Heart left ventricle (tissue), 16 donors: ENCODE measurements around the gene ARHGEF37. TPM values are rescaled to one million over a fixed set of nuclear protein-coding genes. Genes with fewer than 3 reads are reported as not detected.

Experiments used
- ATAC-seq, 4 donors: fragments of 200-7000 bp; cut with Tn5 transposase; one replicate each; pipeline ENCODE4 v1.9.1; 2020 to 2022; ENCODE audit warnings: moderate library complexity in 4 of 4, mild to moderate bottlenecking in 3 of 4, moderate number of reproducible peaks in 1 of 4
- DNase-seq, 5 donors: peaks; one replicate each; pipeline ENCODE4 v3.0.0-alpha.2; 2020
- H3K27ac ChIP-seq, 12 donors: fragments of 200-600 bp; sonication (generic) in 4 of 12; one replicate each; pipeline versions ENCODE4 v1.5.0 to v1.8.0; 2016 to 2022; ENCODE audit warnings: mild to moderate bottlenecking in 2 of 12
- H3K27me3 ChIP-seq, 9 donors: fragments of 200-600 bp; sonication (generic) in 2 of 9; one replicate each; pipeline versions ENCODE4 v1.5.1 to v1.8.0; 2016 to 2022; ENCODE audit warnings: mild to moderate bottlenecking in 3 of 9
- H3K36me3 ChIP-seq, 9 donors: fragments of 200-600 bp; sonication (generic) in 2 of 9; one replicate each; pipeline versions ENCODE4 v1.5.0 to v1.8.0; 2018 to 2022; ENCODE audit warnings: mild to moderate bottlenecking in 2 of 9
- H3K4me1 ChIP-seq, 12 donors: fragments of 200-600 bp; sonication (generic) in 4 of 12; one replicate each; pipeline versions ENCODE4 v1.5.0 to v1.8.0; 2016 to 2022; ENCODE audit warnings: mild to moderate bottlenecking in 3 of 12
- H3K4me3 ChIP-seq, 12 donors: fragments of 200-600 bp; sonication (generic) in 4 of 12; one replicate each; pipeline versions ENCODE4 v1.5.0 to v1.8.0; 2017 to 2022; ENCODE audit warnings: mild to moderate bottlenecking in 9 of 12, moderate library complexity in 4 of 12
- H3K9me3 ChIP-seq, 12 donors: fragments of 200-600 bp; sonication (generic) in 4 of 12; one replicate each; pipeline versions ENCODE4 v1.5.0 to v1.8.0; 2016 to 2022; ENCODE audit warnings: mild to moderate bottlenecking in 1 of 12
- CTCF ChIP-seq, 12 donors: fragments of 200-600 bp; sonication (generic) in 4 of 12; IDR thresholded peaks; one replicate each; pipeline versions ENCODE4 v1.5.0 to v1.8.0; 2018 to 2022; ENCODE audit warnings: antibody characterized with exemption in 12 of 12, mild to moderate bottlenecking in 5 of 12
- POLR2A ChIP-seq, 2 donors: fragments of 450-650 bp; IDR thresholded peaks; one replicate each; pipeline ENCODE4 v1.6.1; 2017; ENCODE audit warnings: antibody characterized with exemption in 2 of 2, mild to moderate bottlenecking in 2 of 2, moderate library complexity in 2 of 2
- WGBS, 4 donors: extraction: QIAGEN DNeasy Blood & Tissue Kit in 2 of 4; methylation state at CpG; one replicate each; pipeline versions ENCODE4 v1.1.5 to v1.1.7; 2013 to 2018; 5-methylcytosine and 5-hydroxymethylcytosine counted together
- intact Hi-C, 10 donors: fragments of 100-400 bp; cut with DNase I; formaldehyde crosslinking; loops; one replicate each; pipeline versions ENCODE4 v1.11.1 to v1.14.2; 2022
- polyA plus RNA-seq, 2 donors: library from polyadenylated mRNA; stranded (reverse); fragments of 200-250 nt; gene quantifications; one replicate each; pipeline ENCODE4 v1.2.3, GENCODE V29; 2013
- total RNA-seq, 9 donors: library from RNA; depleted of rRNA in 2 of 9; stranded (reverse); fragments of >200 nt in 2 of 9; fragmentation: NEBNext Ultra II Directional in 3 of 9; extraction: Animal tissue kit (Norgen Biotek cat#: 25700) in 3 of 9; gene quantifications; one replicate each; pipeline versions ENCODE4 v1.1.0 to v1.2.4, GENCODE V29; 2016 to 2023
- donor health status: ischemic (EF 13 %, LVEDD 7.1; RV severe dilation, severe dysfunction).
- donor health status: healthy with polysubstance abuse.
- donor health status: DM: no; HTN: yes; CAD: no.
- donor health status: DM: no; HTN: no; CAD: no.
- donor health status: ischemic (EF 25% LVEDD 6.9; RV normal size, moderate dysfunction).
- donor health status: ischemic (EF 25% LVEDD 5.7; RV mildly dilated, moderate dysfunction).
- donor health status: healthy.
- donor health status: DM: yes; HTN: yes; CAD: no.
- donor health status: ischemic (EF 35%, LVEDD 5.7; RV mildly dilated, moderate dysfunction).
- donor health status: nonischemic (EF 11% LVEDD 7.7; RV severe dilation, severe dysfunction).
- donor health status: DM: yes; HTN: yes; CAD: no.
- donor health status: PGD.
- donor health status: ischemic (EF 29% LVEDD 5.4; RV normal size, mild dysfunction).
- donor health status: nonischemic (EF 23%, LVEDD 6.1; RV moderate dilation, normal function).

The ARHGEF37 gene
- total and polyA plus RNA-seq, 11 donors, result 8.1 to 28.5 (median 17.9) TPM

DNA sequence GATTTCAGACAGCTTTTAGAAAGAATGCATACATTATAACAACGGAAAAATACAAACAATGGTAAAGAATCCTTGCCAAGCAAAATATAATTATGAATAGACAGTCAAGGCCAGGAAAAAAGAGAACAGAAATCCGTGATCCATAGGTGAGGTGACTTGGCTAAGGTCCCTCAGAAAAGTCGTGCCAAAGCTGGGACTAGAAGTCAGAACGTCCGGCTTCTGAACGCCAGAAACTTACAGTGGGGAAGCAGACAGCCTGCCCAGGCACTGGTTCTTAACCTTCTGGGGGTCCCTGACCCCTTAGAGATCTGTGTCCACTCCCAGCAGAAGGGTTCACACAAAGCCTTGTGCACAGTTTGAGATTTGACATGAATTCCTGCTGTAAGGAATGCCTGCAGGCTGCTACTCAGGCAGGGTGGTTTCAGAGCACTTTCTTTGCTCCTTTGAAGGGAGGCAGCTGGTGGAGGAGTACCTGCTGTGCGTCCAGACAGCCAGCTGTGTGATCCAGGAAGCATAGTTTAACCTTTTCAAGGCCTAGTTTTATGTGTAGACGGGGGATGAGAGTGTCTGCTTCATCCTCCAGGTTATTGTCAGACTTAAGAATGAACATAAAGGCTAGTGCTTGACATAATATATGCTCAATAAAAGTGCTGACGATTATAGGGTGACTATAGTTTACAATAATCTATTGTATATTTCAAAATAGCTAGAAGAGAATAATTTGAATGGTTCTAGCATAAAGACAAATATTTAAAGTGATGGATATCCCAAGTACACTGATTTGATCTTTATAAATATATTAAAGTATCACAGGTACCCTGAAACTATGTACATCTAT, 852 bp downstream of the ARHGEF37 start:
- Histone ChIP-seq H3K36me3 (no peaks in the 10 kb centered on the region), H3K4me3 (peak overlapping the region; percentile 47 to 79 (median 60)), H3K27ac (peak overlapping the region; percentile 81 to 97 (median 92)), H3K9me3 (no peaks in the 10 kb centered on the region), H3K27me3 (peaks cover 0 to 9% (median 0%) of the 10 kb centered on the region in 9 donors), H3K4me1 (peaks cover 3 to 49% (median 44%) of the 10 kb centered on the region in 12 donors)
- WGBS, 4 donors, result 17 to 29% (median 25%) methylated on average over 9 of the region's 9 CpGs
- intact Hi-C loops, result loop anchor here in 1 of 10 donors (5.0 kb wide), 1 partner anchor 35 kb away; no protein-coding TSS in a partner anchor
- TF ChIP-seq POLR2A (IDR thresholded peaks at IDR 0.05) (no peak), CTCF (IDR thresholded peaks at IDR 0.05) (no peak)
- ATAC-seq (peak; percentile 7 to 43 (median 33)), DNase-seq (peak in 3 of 5 donors; percentile 42 to 48 (median 46))

GRCh38 chr5:149583394-149583793, 2.1 kb downstream of the ARHGEF37 start:
- TF ChIP-seq POLR2A (IDR thresholded peaks at IDR 0.05) (no peak), CTCF (IDR thresholded peaks at IDR 0.05) (no peak)
- ATAC-seq, result peak in 3 of 4 donors; percentile 6 to 39 (median 29)
- DNase-seq, result peak in 1 of 5 donors; percentile 38
- no peaks in the 10 kb centered on the region for H3K9me3 ChIP-seq
- H3K4me3 ChIP-seq, result no peak overlapping the region
- no peaks in the 10 kb centered on the region for H3K36me3 ChIP-seq
- peak overlapping the region; percentile 34 to 95 (median 90) for H3K27ac ChIP-seq
- intact Hi-C loops, result loop anchor here in 1 of 10 donors (5.0 kb wide), 1 partner anchor 34 kb away; no protein-coding TSS in a partner anchor
- 18 to 83% (median 56%) methylated on average over 1 of the region's 1 CpG for WGBS, 4 donors
- H3K4me1 ChIP-seq, result peaks cover 3 to 54% (median 46%) of the 10 kb centered on the region in 12 donors
- H3K27me3 ChIP-seq, result peaks cover 0 to 9% (median 0%) of the 10 kb centered on the region in 9 donors

DNA sequence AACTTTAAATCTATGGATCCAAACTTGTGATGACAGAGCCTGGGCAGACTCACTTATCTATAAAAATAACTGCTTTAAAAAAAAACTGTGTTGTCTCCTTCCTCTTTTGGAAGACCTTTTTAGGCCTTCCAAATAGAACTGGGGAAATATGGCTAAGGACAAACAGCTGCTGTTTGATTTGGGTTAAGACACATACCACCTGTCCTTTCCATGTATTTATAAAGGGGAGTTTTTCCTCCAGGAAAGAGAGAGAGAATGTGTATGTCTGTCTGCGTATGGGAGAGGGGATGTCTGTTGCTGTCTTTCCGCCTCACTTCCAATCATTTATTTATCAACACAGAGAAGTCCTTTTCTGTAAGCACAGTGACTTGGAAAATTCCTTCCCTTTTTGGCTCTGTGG, 2.8 kb downstream of the ARHGEF37 start:
- intact Hi-C loops, result loop anchor here in 1 of 10 donors (5.0 kb wide), 1 partner anchor 33 kb away; no protein-coding TSS in a partner anchor
- H3K36me3 ChIP-seq, result no peaks in the 10 kb centered on the region
- DNase-seq, result no peak
- H3K4me3 ChIP-seq, result no peak overlapping the region
- H3K9me3 ChIP-seq, result no peaks in the 10 kb centered on the region
- H3K27me3 ChIP-seq, result peaks cover 0 to 9% (median 0%) of the 10 kb centered on the region in 9 donors
- 25 to 66% (median 42%) methylated on average over 2 of the region's 2 CpGs for WGBS, 4 donors
- peaks cover 3 to 59% (median 46%) of the 10 kb centered on the region in 12 donors for H3K4me1 ChIP-seq
- no peak for TF ChIP-seq POLR2A (IDR thresholded peaks at IDR 0.05)
- no peak for TF ChIP-seq CTCF (IDR thresholded peaks at IDR 0.05)
- peak overlapping the region; percentile 34 to 95 (median 90) for H3K27ac ChIP-seq
- no peak for ATAC-seq

DNA sequence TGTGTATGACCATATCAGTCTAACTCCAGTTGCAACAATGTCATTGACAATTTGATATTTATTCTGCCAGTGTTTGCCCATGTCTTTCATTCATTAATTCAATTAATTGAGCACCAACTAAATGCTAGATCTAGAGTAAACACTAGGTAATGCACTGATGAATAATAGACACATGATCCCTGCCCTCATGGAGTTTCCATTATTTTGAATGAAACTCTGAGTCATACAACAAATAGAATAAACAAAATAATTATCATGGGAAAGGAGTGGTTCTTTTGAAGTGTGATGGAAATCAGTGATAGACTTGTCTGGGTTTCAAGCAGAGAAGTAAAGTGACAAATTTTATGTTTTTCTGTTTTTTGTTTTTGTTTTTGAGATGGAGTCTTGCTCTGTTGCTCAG, 4.6 kb downstream of the ARHGEF37 start:
- ATAC-seq, result no peak
- intact Hi-C loops, result no loop called here
- H3K4me3 ChIP-seq, result no peak overlapping the region
- no peak for TF ChIP-seq POLR2A (IDR thresholded peaks at IDR 0.05)
- no peak for TF ChIP-seq CTCF (IDR thresholded peaks at IDR 0.05)
- peaks cover 3 to 52% (median 39%) of the 10 kb centered on the region in 12 donors for H3K4me1 ChIP-seq
- peaks cover 0 to 6% (median 0%) of the 10 kb centered on the region in 9 donors for H3K36me3 ChIP-seq
- peaks cover 0 to 8% (median 0%) of the 10 kb centered on the region in 9 donors for H3K27me3 ChIP-seq
- peak overlapping the region in 1 of 12 donors; percentile 56 for H3K27ac ChIP-seq
- H3K9me3 ChIP-seq, result no peaks in the 10 kb centered on the region
- no peak for DNase-seq
